ENCODE results near the gene MGAT4A.

The MGAT4A gene

DNA sequence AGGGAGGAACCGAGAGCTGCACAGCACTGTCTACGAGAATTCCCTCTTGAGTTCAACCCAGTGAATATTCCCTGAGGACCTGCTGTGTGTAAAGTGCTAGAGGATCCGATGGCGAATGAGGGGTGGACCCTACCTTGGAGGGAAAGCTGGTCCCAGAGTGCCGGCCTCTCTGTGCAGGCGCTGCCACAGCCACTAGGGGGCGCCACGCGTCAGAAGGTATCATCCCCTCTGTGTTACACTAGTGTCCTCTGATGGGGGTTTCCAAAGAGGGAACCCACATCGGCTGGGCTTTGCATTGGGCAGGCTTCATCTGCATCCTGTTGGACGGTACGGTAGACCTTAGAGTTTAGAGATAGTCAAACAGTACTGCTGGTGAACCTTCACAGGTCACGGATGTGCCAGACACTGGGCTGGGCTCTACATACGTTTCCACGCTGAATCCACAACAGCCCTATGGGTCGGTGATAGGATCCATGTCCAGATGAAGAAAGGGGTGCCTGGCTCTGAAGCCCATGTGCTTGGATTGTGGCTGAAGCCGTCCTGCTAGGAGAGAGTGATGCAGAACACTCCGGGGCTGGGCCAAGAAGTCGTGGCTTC is 161.6 kb downstream of the MGAT4A start:
- DNase-seq = peak; percentile 79
